Measurements from ENCODE around the gene DPPA5. TPM values are rescaled to one million over a fixed set of nuclear protein-coding genes. Genes with fewer than 3 reads are reported as not detected.

DPPA5 gene
- total RNA-seq, 4 donors from 2014 or later = not detected

- Histone ChIP-seq H3K4me1 (no peaks in the 10 kb centered on the region), H3K4me3 (no peak overlapping the region), H3K36me3 (no peaks in the 10 kb centered on the region), H3K27ac (no peak overlapping the region), H3K27me3 (no peaks in the 10 kb centered on the region), H3K9me3 (no peaks in the 10 kb centered on the region)
- no peak for DNase-seq
- intact Hi-C loops (cut with DNase I) = no loop called here
- TF ChIP-seq CTCF (IDR thresholded peaks at IDR 0.05) = no peak
- no peak for TF ChIP-seq POLR2A (IDR thresholded peaks at IDR 0.05)
- 88 to 100% methylated on average over 2 to 14 of the region's 23 CpGs for WGBS, 2 donors
Observed at GRCh38 chr6:73363537-73363875, 9.4 kb upstream of the DPPA5 start.

- Histone ChIP-seq H3K4me1 (no peaks in the 10 kb centered on the region), H3K27ac (no peak overlapping the region), H3K4me3 (no peak overlapping the region), H3K9me3 (no peaks in the 10 kb centered on the region), H3K27me3 (no peaks in the 10 kb centered on the region), H3K36me3 (no peaks in the 10 kb centered on the region)
- intact Hi-C loops (cut with DNase I) = no loop called here
- WGBS, 2 donors = 92 to 98% methylated on average over 11 to 14 of the region's 31 CpGs
- TF ChIP-seq CTCF (IDR thresholded peaks at IDR 0.05) = no peak
- no peak for TF ChIP-seq POLR2A (IDR thresholded peaks at IDR 0.05)
- DNase-seq = no peak
Observed at GRCh38 chr6:73362869-73363536, 8.9 kb upstream of the DPPA5 start.

GRCh38 chr6:73362358-73362757 is 8.3 kb upstream of the DPPA5 start, which contains the start of gene KHDC3L:
TSS of gene KHDC3L (plus strand) at chr6:73362658. CDS start at chr6:73362730, 72 bp downstream.
- DNase-seq = no peak
- intact Hi-C loops (cut with DNase I) = no loop called here
- 94% methylated on average over 6 of the region's 23 CpGs; no CpG with 5 or more reads in 1 of the 2 donors for WGBS, 2 donors

GRCh38 chr6:73349311-73349710 is 4.8 kb downstream of the DPPA5 start:
- TF ChIP-seq POLR2A (IDR thresholded peaks at IDR 0.05) (no peak), CTCF (IDR thresholded peaks at IDR 0.05) (no peak)
- no peak overlapping the region for H3K27ac ChIP-seq
- H3K4me1 ChIP-seq = no peaks in the 10 kb centered on the region
- peaks cover 0 to 56% (median 5%) of the 10 kb centered on the region in 4 donors for H3K27me3 ChIP-seq
- H3K4me3 ChIP-seq = no peak overlapping the region
- H3K9me3 ChIP-seq = no peaks in the 10 kb centered on the region
- no peak for DNase-seq
- intact Hi-C loops (cut with DNase I) = no loop called here
- H3K36me3 ChIP-seq = no peaks in the 10 kb centered on the region
- WGBS, 2 donors = 30 to 38% methylated on average over 6 of the region's 6 CpGs

More at GRCh38 chr6:73362358-73362757, 8.3 kb upstream of the DPPA5 start, which contains the start of gene KHDC3L:
- Histone ChIP-seq H3K9me3 (no peaks in the 10 kb centered on the region), H3K36me3 (no peaks in the 10 kb centered on the region), H3K27me3 (no peaks in the 10 kb centered on the region), H3K4me1 (no peaks in the 10 kb centered on the region), H3K4me3 (no peak within 1 kb of the TSS), H3K27ac (no peak within 1 kb of the TSS)
- no peak for TF ChIP-seq CTCF (IDR thresholded peaks at IDR 0.05)
- no peak for TF ChIP-seq POLR2A (IDR thresholded peaks at IDR 0.05)

- DNase-seq = no peak
- H3K4me1 ChIP-seq = no peaks in the 10 kb centered on the region
- no peaks in the 10 kb centered on the region for H3K36me3 ChIP-seq
- no peak for TF ChIP-seq CTCF (IDR thresholded peaks at IDR 0.05)
- no peak for TF ChIP-seq POLR2A (IDR thresholded peaks at IDR 0.05)
- no peak overlapping the region for H3K4me3 ChIP-seq
- no peaks in the 10 kb centered on the region for H3K9me3 ChIP-seq
- 41 to 53% methylated on average over 21 to 22 of the region's 33 CpGs for WGBS, 2 donors
- intact Hi-C loops (cut with DNase I) = no loop called here
- H3K27ac ChIP-seq = no peak overlapping the region
- peaks cover 0 to 49% (median 5%) of the 10 kb centered on the region in 4 donors for H3K27me3 ChIP-seq
Observed at GRCh38 chr6:73348550-73349204, 5.4 kb downstream of the DPPA5 start.
